ENCODE results near the gene OR2A5.

OR2A5 gene

GRCh38 chr7:144026203-144026883 is 22.4 kb upstream of the OR2A5 start:
- H3K27ac ChIP-seq: no peak overlapping the region
- TF ChIP-seq ZFX (IDR thresholded peaks at IDR 0.05) (no peak), CTCF (conservative IDR thresholded peaks at IDR 0.05) (no peak)

GRCh38 chr7:144027070-144027469 is 21.7 kb upstream of the OR2A5 start:
- H3K27ac ChIP-seq: no peak overlapping the region
- TF ChIP-seq CTCF (conservative IDR thresholded peaks at IDR 0.05) (peak; percentile 78), ZFX (IDR thresholded peaks at IDR 0.05) (no peak)

GRCh38 chr7:144027974-144028373 is 20.8 kb upstream of the OR2A5 start:
- TF ChIP-seq CTCF (conservative IDR thresholded peaks at IDR 0.05): no peak
- no peak for TF ChIP-seq ZFX (IDR thresholded peaks at IDR 0.05)

GRCh38 chr7:144028547-144028946 is 20.2 kb upstream of the OR2A5 start:
- no peak overlapping the region for H3K27ac ChIP-seq
- TF ChIP-seq ZFX (IDR thresholded peaks at IDR 0.05): no peak
- TF ChIP-seq CTCF (conservative IDR thresholded peaks at IDR 0.05): no peak

More at GRCh38 chr7:144027974-144028373, 20.8 kb upstream of the OR2A5 start:
- no peak overlapping the region for H3K27ac ChIP-seq

- TF ChIP-seq ZFX (IDR thresholded peaks at IDR 0.05): no peak
- H3K27ac ChIP-seq: no peak overlapping the region
Observed at GRCh38 chr7:144032516-144032915, 16.2 kb upstream of the OR2A5 start.

GRCh38 chr7:144032985-144033709 is 15.6 kb upstream of the OR2A5 start:
- no peak for TF ChIP-seq CTCF (conservative IDR thresholded peaks at IDR 0.05)
- H3K27ac ChIP-seq: no peak overlapping the region

- no peak overlapping the region for H3K27ac ChIP-seq
- TF ChIP-seq CTCF (conservative IDR thresholded peaks at IDR 0.05) (no peak), ZFX (IDR thresholded peaks at IDR 0.05) (no peak)
Observed at GRCh38 chr7:144035385-144035784, 13.4 kb upstream of the OR2A5 start.

Measured in C4-2B (cell line).